K562 (cell line): ENCODE results near the gene COP1. TPM values are rescaled to one million over a fixed set of nuclear protein-coding genes. Genes with fewer than 3 reads are reported as not detected.
A peak's percentile ranks its signal among the peaks of the same experiment; 100 is the strongest.

ENCODE experiments used
- ATAC-seq: fragments of 200-7000 bp; cut with Tn5 transposase; 3 replicates; pipeline ENCODE4 v1.9.1; 2020; ENCODE audit warnings: moderate library complexity
- BruUV-seq: library from RNA; stranded (reverse); fragments of 400-500 nt; replicated peaks from 2 replicates; lab custom pipeline; 2021; lab: Mats Ljungman, UMichigan
- CTCF ChIA-PET: fragments of 300-600 bp; formaldehyde crosslinking; extraction: SDS; loops from one replicate; lab custom pipeline; 2021; ENCODE audit warnings: low intra/inter-chr PET ratio; lab: Yijun Ruan, JAX
- POLR2A ChIA-PET: fragments of 300-600, 350-650 bp; sonication (Branson Sonifier 250); formaldehyde crosslinking; extraction: SDS; loops from one replicate; lab custom pipeline; 2021; ENCODE audit warnings: antibody characterized with exemption, inconsistent platforms; lab: Yijun Ruan, JAX
- DNase-seq, 4 experiments: peaks; one replicate each; pipeline versions ENCODE4 v3.0.0 to v3.0.0-alpha.2; 2011 to 2018; ENCODE audit warnings: low spot score in 3 of 4, mixed read lengths in 3 of 4; ENCODE audit errors: extremely low read depth in 1 of 4
- FAIRE-seq: peaks from 2 replicates; lab custom pipeline; 2011; peaks lifted over from hg19 to GRCh38; lab: Jason Lieb, UNC
- H2AFZ ChIP-seq: 2 replicates; pipeline ENCODE4 v1.6.0; 2011; ENCODE audit warnings: low read depth, low read length, control low read depth, inconsistent platforms
- H3K27ac ChIP-seq: fragments of 200-600 bp; 3 replicates; pipeline ENCODE4 v1.8.0; 2011; ENCODE audit warnings: low read depth, mild to moderate bottlenecking, control low read depth, inconsistent platforms, low read length, moderate library complexity, mixed read lengths; ENCODE audit errors: extremely low read depth
- H3K27me3 ChIP-seq, 2 experiments: fragments of 300-600 bp in 1 of 2; 2 replicates in 1 of 2; 3 replicates in 1 of 2; pipeline versions ENCODE4 v1.6.0 to v1.8.0; 2011; ENCODE audit warnings: inconsistent platforms in 2 of 2, low read length in 2 of 2, mild to moderate bottlenecking in 1 of 2, mixed read lengths in 1 of 2, moderate library complexity in 1 of 2; ENCODE audit not compliant: control insufficient read depth in 2 of 2, insufficient read depth in 2 of 2
- H3K36me3 ChIP-seq: fragments of 300-600 bp; 3 replicates; pipeline ENCODE4 v1.8.0; 2011; ENCODE audit warnings: mild to moderate bottlenecking, low read length, inconsistent platforms; ENCODE audit not compliant: control insufficient read depth, insufficient read depth
- H3K4me1 ChIP-seq, 2 experiments: fragments of 200-600 bp in 1 of 2; replicated peaks in 1 of 2; 2 replicates in 1 of 2; 3 replicates in 1 of 2; pipeline versions ENCODE4 v1.5.1 to v1.8.0; 2011; ENCODE audit warnings: inconsistent platforms in 2 of 2, low read length in 2 of 2, mild to moderate bottlenecking in 1 of 2, mixed read lengths in 1 of 2, moderate library complexity in 1 of 2; ENCODE audit not compliant: control insufficient read depth in 2 of 2, insufficient read depth in 2 of 2
- H3K4me2 ChIP-seq: 2 replicates; pipeline ENCODE4 v1.6.1; 2011; ENCODE audit warnings: low read length, control low read depth, inconsistent platforms, mixed read lengths; ENCODE audit not compliant: insufficient read depth
- H3K4me3 ChIP-seq: fragments of 200-600 bp; sonication (generic), shearing (Covaris generic); 2 replicates; pipeline ENCODE4 v1.5.1; 2016; ENCODE audit warnings: control low read depth, inconsistent platforms
- H3K79me2 ChIP-seq: fragments of 200-600 bp; 3 replicates; pipeline ENCODE4 v1.8.0; 2011; ENCODE audit warnings: low read length, inconsistent platforms; ENCODE audit not compliant: control insufficient read depth, insufficient read depth
- H3K9ac ChIP-seq, 2 experiments: 2 replicates each; pipeline versions ENCODE4 v1.6.0 to v1.6.1; 2011; ENCODE audit warnings: low read depth in 2 of 2, low read length in 2 of 2, control low read depth in 1 of 2, inconsistent platforms in 1 of 2, mild to moderate bottlenecking in 1 of 2, mixed read lengths in 1 of 2; ENCODE audit not compliant: insufficient read depth in 1 of 2
- H3K9me1 ChIP-seq: one replicate; pipeline ENCODE4 v1.6.0; 2011; ENCODE audit warnings: inconsistent platforms, mild to moderate bottlenecking, low read length, moderate library complexity; ENCODE audit not compliant: control insufficient read depth, insufficient read depth
- H3K9me3 ChIP-seq: replicated peaks from 2 replicates; pipeline ENCODE4 v1.5.1; 2011; ENCODE audit warnings: low read depth, low read length, inconsistent platforms; ENCODE audit not compliant: control insufficient read depth, insufficient read depth
- H4K20me1 ChIP-seq: replicated peaks from 2 replicates; pipeline ENCODE4 v1.6.1; 2011; ENCODE audit warnings: low read length, inconsistent platforms, mixed read lengths; ENCODE audit not compliant: control insufficient read depth, insufficient read depth
- ARNT ChIP-seq, 2 experiments: fragments of 450-650 bp; IDR thresholded peaks; 2 replicates each; pipeline ENCODE4 v1.6.1; 2016; ENCODE audit warnings: mild to moderate bottlenecking in 1 of 2
- CBFA2T2 ChIP-seq: fragments of 450-650 bp; conservative IDR thresholded peaks from 2 replicates; pipeline ENCODE4 v1.6.1; 2017; ENCODE audit warnings: mild to moderate bottlenecking
- CTBP1 ChIP-seq: fragments of 450-650 bp; IDR thresholded peaks from 2 replicates; pipeline ENCODE4 v1.6.1; 2016; ENCODE audit warnings: borderline replicate concordance
- EP300 ChIP-seq: IDR thresholded peaks from 2 replicates; pipeline ENCODE4 v1.6.1; 2012; ENCODE audit warnings: low read length, improper control_type of control experiment
- HCFC1 ChIP-seq: IDR thresholded peaks from 2 replicates; pipeline ENCODE4 v1.6.1; 2012; ENCODE audit warnings: low read depth, low read length, improper control_type of control experiment
- JUN ChIP-seq, 2 experiments: sonication (generic) in 1 of 2; formaldehyde crosslinking in 1 of 2; IDR thresholded peaks; 2 replicates each; pipeline versions ENCODE4 v1.6.1 to v1.8.0; 2012 to 2022; ENCODE audit warnings: borderline replicate concordance in 2 of 2, mild to moderate bottlenecking in 2 of 2, improper control_type of control experiment in 1 of 2, low read depth in 1 of 2, low read length in 1 of 2, missing genetic modification reagents in 1 of 2
- JUND ChIP-seq, 2 experiments: IDR thresholded peaks; 2 replicates in 1 of 2; 3 replicates in 1 of 2; pipeline ENCODE4 v1.6.1; 2011; ENCODE audit warnings: borderline replicate concordance in 2 of 2, low read depth in 2 of 2, low read length in 2 of 2, improper control_type of control experiment in 1 of 2, missing biosample characterization in 1 of 2, missing genetic modification characterization in 1 of 2, missing genetic modification reagents in 1 of 2
- MED1 ChIP-seq: sonication (generic); formaldehyde crosslinking; IDR thresholded peaks from 2 replicates; pipeline ENCODE4 v1.8.1; 2023; ENCODE audit warnings: missing genetic modification reagents, borderline replicate concordance
- NFRKB ChIP-seq: fragments of 450-650 bp; IDR thresholded peaks from 2 replicates; pipeline ENCODE4 v1.6.1; 2016; ENCODE audit warnings: low read depth
- SAFB2 ChIP-seq: fragments of 200-400 bp; formaldehyde crosslinking; IDR thresholded peaks from 2 replicates; pipeline ENCODE4 v1.6.1; 2018; ENCODE audit warnings: borderline replicate concordance, low read length, low read depth, moderate library complexity; ENCODE audit not compliant: severe bottlenecking
- SOX6 ChIP-seq: fragments of 450-650 bp; IDR thresholded peaks from 2 replicates; pipeline ENCODE4 v1.6.1; 2014; ENCODE audit warnings: mild to moderate bottlenecking
- ZEB2 ChIP-seq: fragments of 450-650 bp; IDR thresholded peaks from 2 replicates; pipeline ENCODE4 v1.6.1; 2016
- WGBS: fragments of 100-300 bp; shearing (Covaris generic); methylation state at CpG from one replicate; pipeline ENCODE4 v1.1.6; 2016; ENCODE audit warnings: low coverage, mixed read lengths; ENCODE audit not compliant: insufficient coverage; ENCODE audit errors: missing lambda C conversion rate; 5-methylcytosine and 5-hydroxymethylcytosine counted together
- in situ Hi-C: fragments of 300-500 bp; cut with MboI; formaldehyde crosslinking; loops from 4 replicates; pipeline ENCODE4 v1.15.0; 2018; ENCODE audit warnings: inconsistent platforms, mixed read lengths
- intact Hi-C: fragments of 100-400 bp; cut with micrococcal nuclease; formaldehyde crosslinking; loops from 2 replicates; pipeline ENCODE4 v1.14.2; 2022
- polyA plus RNA-seq, 8 experiments: library from polyadenylated mRNA; depleted of rRNA in 4 of 8; stranded (reverse) in 5 of 8; unstranded in 3 of 8; fragments of >200 nt; fragmentation: Nextera tagmentation in 2 of 8; fragmentation: Illumina TruSeq in 1 of 8; extraction: Ambion mirVana in 2 of 8; extraction: Trizol in 1 of 8; gene quantifications; 2 replicates each; pipeline versions ENCODE4 v1.2.1 to v1.2.3, GENCODE V29; 2011 to 2014; ENCODE audit warnings: inconsistent platforms in 1 of 8, missing spikeins in 1 of 8
- total RNA-seq, 7 experiments: library from RNA; depleted of rRNA in 6 of 7; stranded (reverse); fragments of >200 nt in 6 of 7; fragmentation: Illumina TruSeq in 2 of 7; extraction: Trizol in 2 of 7; gene quantifications; 2 replicates each; pipeline versions ENCODE4 v1.2.1 to v1.2.3, GENCODE V29; 2011 to 2021; ENCODE audit warnings: low replicate concordance in 1 of 7
- TF ChIP-seq, protein P1 (sequence below), 2 experiments: fragments of 200-800 bp in 1 of 2; sonication (Bioruptor generic) in 1 of 2; sonication (generic) in 1 of 2; formaldehyde crosslinking in 1 of 2; IDR thresholded peaks in 1 of 2; conservative IDR thresholded peaks in 1 of 2; 2 replicates each; pipeline versions ENCODE4 v1.5.0 to v1.6.1; 2016 to 2020; ENCODE audit warnings: missing compliant biosample characterization in 1 of 2, missing genetic modification characterization in 1 of 2, missing genetic modification reagents in 1 of 2
- TF ChIP-seq, protein P2 (sequence below): IDR thresholded peaks from 2 replicates; pipeline ENCODE4 v1.6.1; 2016; ENCODE audit warnings: missing genetic modification characterization, missing compliant biosample characterization
- TF ChIP-seq, protein P3 (sequence below): fragments of 450-650 bp; IDR thresholded peaks from 2 replicates; pipeline ENCODE4 v1.6.1; 2016; ENCODE audit warnings: missing biosample characterization, missing genetic modification characterization
- TF ChIP-seq, protein P4 (sequence below): sonication (generic); formaldehyde crosslinking; IDR thresholded peaks from 2 replicates; pipeline ENCODE4 v1.8.1; 2022; ENCODE audit warnings: missing genetic modification reagents

Gene COP1
- total and polyA plus RNA-seq, 9 of the 15 experiments (the other 6 are each of a cell fraction or from before 2014, with no cell fraction given): 25.8 to 77.7 (median 58.6) TPM

DNA sequence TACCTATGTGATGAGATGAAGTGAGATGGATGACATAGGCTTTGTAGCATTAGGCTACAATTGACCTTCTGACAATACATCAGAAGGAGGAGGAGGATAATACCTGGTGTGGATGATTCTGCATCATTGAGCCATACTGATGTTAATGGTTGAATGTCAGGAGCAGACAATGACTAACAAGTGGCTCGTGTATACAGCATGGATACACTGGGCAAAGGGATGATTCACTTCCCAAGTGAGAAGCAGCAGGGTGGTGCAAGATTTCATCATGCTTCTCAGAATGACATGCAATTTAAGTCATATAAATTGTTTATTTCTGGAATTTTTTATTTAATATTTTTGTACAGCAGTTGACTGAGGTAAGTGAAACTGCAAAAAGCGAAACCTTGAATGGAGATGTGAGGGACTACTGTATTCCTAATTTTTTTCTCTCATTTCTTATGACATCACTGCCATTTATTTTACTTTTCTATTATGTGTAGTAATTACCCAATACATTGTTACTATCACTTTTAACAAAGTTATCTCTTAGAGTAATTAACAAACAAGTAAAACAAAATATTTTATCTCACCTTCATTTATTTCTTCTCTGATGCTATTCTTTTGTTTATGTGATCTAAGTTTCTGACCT, 34.4 kb upstream of the COP1 start:
- H4K20me1 ChIP-seq: no peaks in the 10 kb centered on the region
- no peak overlapping the region for H3K4me3 ChIP-seq
- intact Hi-C loops (no loop called here), in situ Hi-C loops (no loop called here)
- peak overlapping the region; percentile 19; the same call in 1 of the 2 replicates for H2AFZ ChIP-seq
- no peak overlapping the region for H3K27ac ChIP-seq
- CTCF ChIA-PET: no interaction called here
- ATAC-seq (peak; percentile 88), DNase-seq (peak in 1 of 4 experiments; percentile 16), FAIRE-seq (peak; percentile 51)
- POLR2A ChIA-PET: no interaction called here
- no peaks in the 10 kb centered on the region; a peak in 1 of 5 replicates for H3K4me1 ChIP-seq
- BruUV-seq: no TSS peak
- H3K27me3 ChIP-seq: no peaks in the 10 kb centered on the region; a peak in 1 of 5 replicates
- no peak overlapping the region for H3K4me2 ChIP-seq
- no peak overlapping the region for H3K9ac ChIP-seq
- no peaks in the 10 kb centered on the region for H3K9me3 ChIP-seq
- WGBS: 11% methylated on average over 2 of the region's 2 CpGs
- H3K9me1 ChIP-seq: no peaks in the 10 kb centered on the region
- no peaks in the 10 kb centered on the region for H3K36me3 ChIP-seq
- H3K79me2 ChIP-seq: no peaks in the 10 kb centered on the region
- TF ChIP-seq NFRKB (no peak), EP300 (peak; percentile 34; the same call in 1 of the 2 replicates), JUN (IDR thresholded peaks at IDR 0.05; ENCODE audit: borderline replicate concordance, low read depth, low read length) (peak; percentile 72), JUN (CRISPR knock-in tag; IDR thresholded peaks at IDR 0.05; ENCODE audit: borderline replicate concordance) (no peak), SAFB2 (no peak), CBFA2T2 (no peak), CTBP1 (peak; percentile 66; the same call in 1 of the 2 replicates), ARNT (IDR thresholded peaks at IDR 0.05) (peak in 1 of 2 experiments; percentile 20; a peak in 1 of 4 replicates), SOX6 (peak; percentile 73), JUND (IDR thresholded peaks at IDR 0.05; ENCODE audit: borderline replicate concordance, low read depth, low read length) (peak; percentile 86), JUND (tag; IDR thresholded peaks at IDR 0.05; ENCODE audit: borderline replicate concordance, low read depth, low read length) (peak; percentile 39; the same call in 1 of the 3 replicates), ZEB2 (peak; percentile 66), MED1 (CRISPR knock-in tag) (no peak), HCFC1 (no peak)
- TF ChIP-seq, protein P1, sequence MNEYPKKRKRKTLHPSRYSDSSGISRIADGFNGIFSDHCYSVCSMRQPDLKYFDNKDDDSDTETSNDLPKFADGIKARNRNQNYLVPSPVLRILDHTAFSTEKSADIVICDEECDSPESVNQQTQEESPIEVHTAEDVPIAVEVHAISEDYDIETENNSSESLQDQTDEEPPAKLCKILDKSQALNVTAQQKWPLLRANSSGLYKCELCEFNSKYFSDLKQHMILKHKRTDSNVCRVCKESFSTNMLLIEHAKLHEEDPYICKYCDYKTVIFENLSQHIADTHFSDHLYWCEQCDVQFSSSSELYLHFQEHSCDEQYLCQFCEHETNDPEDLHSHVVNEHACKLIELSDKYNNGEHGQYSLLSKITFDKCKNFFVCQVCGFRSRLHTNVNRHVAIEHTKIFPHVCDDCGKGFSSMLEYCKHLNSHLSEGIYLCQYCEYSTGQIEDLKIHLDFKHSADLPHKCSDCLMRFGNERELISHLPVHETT (CRISPR knock-in tag; conservative IDR thresholded peaks at IDR 0.05 in 1 of 2, IDR thresholded peaks at IDR 0.05 in 1 of 2): peak in 1 of 2 experiments; percentile 26; a peak in 1 of 4 replicates
- TF ChIP-seq, protein P2, sequence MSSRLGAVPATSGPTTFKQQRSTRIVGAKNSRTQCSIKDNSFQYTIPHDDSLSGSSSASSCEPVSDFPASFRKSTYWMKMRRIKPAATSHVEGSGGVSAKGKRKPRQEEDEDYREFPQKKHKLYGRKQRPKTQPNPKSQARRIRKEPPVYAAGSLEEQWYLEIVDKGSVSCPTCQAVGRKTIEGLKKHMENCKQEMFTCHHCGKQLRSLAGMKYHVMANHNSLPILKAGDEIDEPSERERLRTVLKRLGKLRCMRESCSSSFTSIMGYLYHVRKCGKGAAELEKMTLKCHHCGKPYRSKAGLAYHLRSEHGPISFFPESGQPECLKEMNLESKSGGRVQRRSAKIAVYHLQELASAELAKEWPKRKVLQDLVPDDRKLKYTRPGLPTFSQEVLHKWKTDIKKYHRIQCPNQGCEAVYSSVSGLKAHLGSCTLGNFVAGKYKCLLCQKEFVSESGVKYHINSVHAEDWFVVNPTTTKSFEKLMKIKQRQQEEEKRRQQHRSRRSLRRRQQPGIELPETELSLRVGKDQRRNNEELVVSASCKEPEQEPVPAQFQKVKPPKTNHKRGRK (tag): no peak
- TF ChIP-seq, protein P3, sequence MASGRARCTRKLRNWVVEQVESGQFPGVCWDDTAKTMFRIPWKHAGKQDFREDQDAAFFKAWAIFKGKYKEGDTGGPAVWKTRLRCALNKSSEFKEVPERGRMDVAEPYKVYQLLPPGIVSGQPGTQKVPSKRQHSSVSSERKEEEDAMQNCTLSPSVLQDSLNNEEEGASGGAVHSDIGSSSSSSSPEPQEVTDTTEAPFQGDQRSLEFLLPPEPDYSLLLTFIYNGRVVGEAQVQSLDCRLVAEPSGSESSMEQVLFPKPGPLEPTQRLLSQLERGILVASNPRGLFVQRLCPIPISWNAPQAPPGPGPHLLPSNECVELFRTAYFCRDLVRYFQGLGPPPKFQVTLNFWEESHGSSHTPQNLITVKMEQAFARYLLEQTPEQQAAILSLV: peak; percentile 71; the same call in 1 of the 2 replicates
- TF ChIP-seq, protein P4, sequence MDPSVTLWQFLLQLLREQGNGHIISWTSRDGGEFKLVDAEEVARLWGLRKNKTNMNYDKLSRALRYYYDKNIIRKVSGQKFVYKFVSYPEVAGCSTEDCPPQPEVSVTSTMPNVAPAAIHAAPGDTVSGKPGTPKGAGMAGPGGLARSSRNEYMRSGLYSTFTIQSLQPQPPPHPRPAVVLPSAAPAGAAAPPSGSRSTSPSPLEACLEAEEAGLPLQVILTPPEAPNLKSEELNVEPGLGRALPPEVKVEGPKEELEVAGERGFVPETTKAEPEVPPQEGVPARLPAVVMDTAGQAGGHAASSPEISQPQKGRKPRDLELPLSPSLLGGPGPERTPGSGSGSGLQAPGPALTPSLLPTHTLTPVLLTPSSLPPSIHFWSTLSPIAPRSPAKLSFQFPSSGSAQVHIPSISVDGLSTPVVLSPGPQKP (CRISPR knock-in tag): no peak
